HCT116 (cell line): ENCODE data around the gene BTNL9. TPM values are rescaled to one million over a fixed set of nuclear protein-coding genes. Genes with fewer than 3 reads are reported as not detected.

Experiments
- ATAC-seq: fragments of 200-7000 bp; cut with Tn5 transposase; 2 replicates; pipeline ENCODE4 v1.9.1; 2020; ENCODE audit warnings: mild to moderate bottlenecking, moderate library complexity
- BruUV-seq: library from RNA; stranded (reverse); fragments of 400-500 nt; replicated peaks from 2 replicates; lab custom pipeline; 2021; lab: Mats Ljungman, UMichigan
- CTCF ChIA-PET: fragments of 300-600 bp; sonication (Branson Sonifier 250); formaldehyde crosslinking; loops from one replicate; lab custom pipeline; 2021; ENCODE audit warnings: antibody characterized with exemption; lab: Charles Lee
- POLR2A ChIA-PET: fragments of 300-600, 350-600 bp; sonication (Branson Sonifier 250); formaldehyde crosslinking; loops from one replicate; lab custom pipeline; 2021; ENCODE audit warnings: antibody characterized with exemption; lab: Charles Lee
- RAD21 ChIA-PET, 2 experiments: fragments of 300-600 bp; sonication (Branson Sonifier 250); formaldehyde crosslinking; loops; one replicate each; lab custom pipeline; 2023; ENCODE audit warnings: low total read pairs in 2 of 2; ENCODE audit not compliant: uncharacterized antibody in 2 of 2, unreplicated experiment in 2 of 2, low non-redundant PET in 1 of 2; lab: Charles Lee
- DNase-seq: peaks from one replicate; pipeline ENCODE4 v3.0.0-alpha.2; 2010; ENCODE audit warnings: low read depth, low spot score
- H2AFZ ChIP-seq: fragments of 200-600 bp; shearing (Covaris generic), sonication (generic); 2 replicates; pipeline ENCODE4 v1.6.1; 2017; ENCODE audit warnings: low read depth, mixed run types, mixed read lengths, antibody characterized with exemption, low read length; ENCODE audit not compliant: poor library complexity, severe bottlenecking
- H3K27ac ChIP-seq: 2 replicates; pipeline ENCODE4 v1.5.1; 2012; ENCODE audit warnings: low read depth, low read length
- H3K27me3 ChIP-seq: fragments of 200-600 bp; sonication (generic); 2 replicates; pipeline ENCODE4 v1.6.1; 2016; ENCODE audit warnings: mixed run types, low read length, mixed read lengths; ENCODE audit not compliant: insufficient read depth
- H3K36me3 ChIP-seq, 2 experiments: fragments of 200-500 bp in 1 of 2; fragments of 200-600 bp in 1 of 2; sonication (Bioruptor generic) in 1 of 2; sonication (generic) in 1 of 2; 2 replicates each; pipeline versions ENCODE4 v1.5.1 to v1.6.1; 2014 to 2016; ENCODE audit warnings: low read length in 2 of 2, inconsistent platforms in 1 of 2, mixed read lengths in 1 of 2, mixed run types in 1 of 2; ENCODE audit not compliant: insufficient read depth in 2 of 2, control insufficient read depth in 1 of 2
- H3K4me1 ChIP-seq, 2 experiments: fragments of 200-600 bp in 1 of 2; sonication (generic) in 1 of 2; 2 replicates each; pipeline versions ENCODE4 v1.5.1 to v1.6.1; 2012 to 2017; ENCODE audit warnings: low read length in 2 of 2, inconsistent platforms in 1 of 2, mild to moderate bottlenecking in 1 of 2, mixed read lengths in 1 of 2, mixed run types in 1 of 2, moderate library complexity in 1 of 2; ENCODE audit not compliant: insufficient read depth in 2 of 2, control insufficient read depth in 1 of 2
- H3K4me2 ChIP-seq: fragments of 200-600 bp; sonication (generic); 2 replicates; pipeline ENCODE4 v1.6.1; 2017; ENCODE audit warnings: mixed run types, low read length, mixed read lengths
- H3K4me3 ChIP-seq, 2 experiments: fragments of 200-600 bp in 1 of 2; sonication (generic) in 1 of 2; replicated peaks in 1 of 2; 2 replicates each; pipeline ENCODE4 v1.5.1; 2011 to 2016; ENCODE audit warnings: low read length in 2 of 2, control low read depth in 1 of 2, low read depth in 1 of 2, mild to moderate bottlenecking in 1 of 2, mixed read lengths in 1 of 2, mixed run types in 1 of 2
- H3K79me2 ChIP-seq: fragments of 200-600 bp; sonication (generic); 2 replicates; pipeline ENCODE4 v1.6.1; 2017; ENCODE audit warnings: mild to moderate bottlenecking, mixed run types, low read length, moderate library complexity, mixed read lengths; ENCODE audit not compliant: insufficient read depth
- H3K9ac ChIP-seq: fragments of 200-600 bp; sonication (generic); 2 replicates; pipeline ENCODE4 v1.6.1; 2016; ENCODE audit warnings: low read length, mixed read lengths
- H3K9me2 ChIP-seq: fragments of 200-600 bp; sonication (generic), shearing (Covaris generic); 2 replicates; pipeline ENCODE4 v1.6.1; 2017; ENCODE audit warnings: mixed run types, mild to moderate bottlenecking, moderate library complexity; ENCODE audit not compliant: insufficient read depth
- H3K9me3 ChIP-seq, 2 experiments: fragments of 200-500 bp in 1 of 2; fragments of 200-600 bp in 1 of 2; sonication (Bioruptor generic) in 1 of 2; sonication (generic) in 1 of 2; 2 replicates each; pipeline ENCODE4 v1.6.1; 2014 to 2017; ENCODE audit warnings: low read length in 2 of 2, mixed read lengths in 2 of 2, inconsistent platforms in 1 of 2, low read depth in 1 of 2, mild to moderate bottlenecking in 1 of 2, mixed run types in 1 of 2, moderate library complexity in 1 of 2; ENCODE audit not compliant: control insufficient read depth in 1 of 2, insufficient read depth in 1 of 2
- H4K20me1 ChIP-seq: fragments of 200-600 bp; sonication (generic), shearing (Covaris generic); 2 replicates; pipeline ENCODE4 v1.6.1; 2017; ENCODE audit warnings: mixed run types, mild to moderate bottlenecking, moderate library complexity; ENCODE audit not compliant: insufficient read depth
- CBX3 ChIP-seq: IDR thresholded peaks from 2 replicates; pipeline ENCODE4 v1.6.1; 2012; ENCODE audit warnings: low read depth
- EGR1 ChIP-seq: IDR thresholded peaks from 2 replicates; pipeline ENCODE4 v1.6.1; 2012; ENCODE audit warnings: low read depth
- ELF1 ChIP-seq: IDR thresholded peaks from 2 replicates; pipeline ENCODE4 v1.6.1; 2012; ENCODE audit warnings: low read depth, borderline replicate concordance
- EZH2 ChIP-seq: fragments of 200-600 bp; sonication (generic); IDR thresholded peaks from 2 replicates; pipeline ENCODE4 v1.6.1; 2017; ENCODE audit warnings: antibody characterized with exemption, mixed run types
- EZH2phosphoT487 ChIP-seq: fragments of 200-600 bp; IDR thresholded peaks from 2 replicates; pipeline ENCODE4 v1.6.1; 2018; ENCODE audit warnings: antibody characterized with exemption, borderline replicate concordance
- FOSL1 ChIP-seq: IDR thresholded peaks from 2 replicates; pipeline ENCODE4 v1.6.1; 2012; ENCODE audit warnings: low read depth
- JUND ChIP-seq: IDR thresholded peaks from 2 replicates; pipeline ENCODE4 v1.6.1; 2012
- POLR2A ChIP-seq: IDR thresholded peaks from 2 replicates; pipeline ENCODE4 v1.7.0; 2011; ENCODE audit warnings: borderline replicate concordance; ENCODE audit not compliant: insufficient read depth, insufficient read length; ENCODE audit errors: extremely low read depth
- POLR2AphosphoS5 ChIP-seq: IDR thresholded peaks from 2 replicates; pipeline ENCODE4 v1.6.1; 2011; ENCODE audit warnings: mild to moderate bottlenecking, low read depth, low read length, moderate library complexity
- RAD21 ChIP-seq: IDR thresholded peaks from 2 replicates; pipeline ENCODE4 v1.6.1; 2012; ENCODE audit warnings: low read depth, mild to moderate bottlenecking
- SIN3A ChIP-seq: IDR thresholded peaks from 2 replicates; pipeline ENCODE4 v1.6.1; 2012; ENCODE audit warnings: low read depth
- SP1 ChIP-seq: IDR thresholded peaks from 2 replicates; pipeline ENCODE4 v1.6.1; 2012; ENCODE audit warnings: low read depth
- ZFX ChIP-seq: fragments of 450-650 bp; IDR thresholded peaks from 2 replicates; pipeline ENCODE4 v1.6.1; 2017
- ZNF274 ChIP-seq: fragments of 200-500 bp; sonication (Bioruptor generic); IDR thresholded peaks from 2 replicates; pipeline ENCODE4 v1.6.1; 2014; ENCODE audit warnings: mild to moderate bottlenecking, low read depth, low read length, inconsistent platforms
- intact Hi-C: fragments of 100-400 bp; cut with micrococcal nuclease; formaldehyde crosslinking; loops from 2 replicates; pipeline ENCODE4 v1.10.0; 2022
- total RNA-seq: library from RNA; stranded (reverse); gene quantifications from one replicate; pipeline ENCODE4 v1.2.1, GENCODE V29; 2021; ENCODE audit not compliant: unreplicated experiment
- TF ChIP-seq, protein P1 (sequence below): IDR thresholded peaks from 2 replicates; pipeline ENCODE4 v1.6.1; 2012
- TF ChIP-seq, protein P2 (sequence below): IDR thresholded peaks from 2 replicates; pipeline ENCODE4 v1.6.1; 2011; ENCODE audit warnings: mild to moderate bottlenecking, low read length, moderate library complexity; ENCODE audit not compliant: insufficient replicate concordance; ENCODE audit errors: extremely low read depth

BTNL9 gene
- total RNA-seq, 1 experiment from 2014 or later, result 11.7 TPM

GRCh38 chr5:181069767-181070491 lies 29.9 kb downstream of the BTNL9 start:
- Histone ChIP-seq H3K27ac (no peak overlapping the region), H3K9me3 (no peaks in the 10 kb centered on the region; a peak in 1 of 4 replicates), H3K36me3 (no peaks in the 10 kb centered on the region), H3K27me3 (no peaks in the 10 kb centered on the region), H3K4me1 (no peaks in the 10 kb centered on the region), H3K9ac (no peak overlapping the region), H3K4me2 (no peak overlapping the region), H3K4me3 (no peak overlapping the region), H3K79me2 (no peaks in the 10 kb centered on the region), H2AFZ (no peak overlapping the region), H4K20me1 (no peaks in the 10 kb centered on the region), H3K9me2 (no peaks in the 10 kb centered on the region)
- intact Hi-C loops, result loop anchor here (10.0 kb wide), 1 partner anchor 285 kb away; no protein-coding TSS in a partner anchor
- ChIA-PET RAD21 (no interaction called here), POLR2A (no interaction called here), CTCF (no interaction called here)
- no TSS peak for BruUV-seq
- TF ChIP-seq, protein P1, sequence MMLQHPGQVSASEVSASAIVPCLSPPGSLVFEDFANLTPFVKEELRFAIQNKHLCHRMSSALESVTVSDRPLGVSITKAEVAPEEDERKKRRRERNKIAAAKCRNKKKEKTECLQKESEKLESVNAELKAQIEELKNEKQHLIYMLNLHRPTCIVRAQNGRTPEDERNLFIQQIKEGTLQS, result no peak
- TF ChIP-seq EZH2phosphoT487 (no peak), FOSL1 (no peak), EZH2 (no peak), SIN3A (no peak), ELF1 (no peak), CBX3 (no peak), POLR2A (no peak), EGR1 (no peak), ZNF274 (no peak), SP1 (no peak), ZFX (no peak), RAD21 (no peak), POLR2AphosphoS5 (no peak), JUND (no peak)
- TF ChIP-seq, protein P2, sequence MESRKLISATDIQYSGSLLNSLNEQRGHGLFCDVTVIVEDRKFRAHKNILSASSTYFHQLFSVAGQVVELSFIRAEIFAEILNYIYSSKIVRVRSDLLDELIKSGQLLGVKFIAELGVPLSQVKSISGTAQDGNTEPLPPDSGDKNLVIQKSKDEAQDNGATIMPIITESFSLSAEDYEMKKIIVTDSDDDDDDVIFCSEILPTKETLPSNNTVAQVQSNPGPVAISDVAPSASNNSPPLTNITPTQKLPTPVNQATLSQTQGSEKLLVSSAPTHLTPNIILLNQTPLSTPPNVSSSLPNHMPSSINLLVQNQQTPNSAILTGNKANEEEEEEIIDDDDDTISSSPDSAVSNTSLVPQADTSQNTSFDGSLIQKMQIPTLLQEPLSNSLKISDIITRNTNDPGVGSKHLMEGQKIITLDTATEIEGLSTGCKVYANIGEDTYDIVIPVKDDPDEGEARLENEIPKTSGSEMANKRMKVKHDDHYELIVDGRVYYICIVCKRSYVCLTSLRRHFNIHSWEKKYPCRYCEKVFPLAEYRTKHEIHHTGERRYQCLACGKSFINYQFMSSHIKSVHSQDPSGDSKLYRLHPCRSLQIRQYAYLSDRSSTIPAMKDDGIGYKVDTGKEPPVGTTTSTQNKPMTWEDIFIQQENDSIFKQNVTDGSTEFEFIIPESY, result no peak
- DNase-seq (no peak), ATAC-seq (peak; percentile 69; the same call in 1 of the 2 replicates)
